Endothelial cell (in vitro differentiated cells): ENCODE measurements around the gene HERPUD2. TPM values are rescaled to one million over a fixed set of nuclear protein-coding genes. Genes with fewer than 3 reads are reported as not detected.
A peak's percentile ranks its signal among the peaks of the same experiment; 100 is the strongest.

Source experiments
- DNase-seq: peaks from one replicate; pipeline ENCODE4 v3.0.0; 2021; ENCODE audit warnings: low spot score
- H3K27ac Mint-ChIP-seq: one replicate; pipeline ENCODE4 v1.8.0; 2021; ENCODE audit warnings: mixed read lengths, inconsistent platforms; ENCODE audit not compliant: unreplicated experiment
- H3K27me3 Mint-ChIP-seq: one replicate; pipeline ENCODE4 v1.8.0; 2021; ENCODE audit warnings: mild to moderate bottlenecking, moderate library complexity, mixed read lengths, inconsistent platforms; ENCODE audit not compliant: unreplicated experiment
- H3K36me3 Mint-ChIP-seq: one replicate; pipeline ENCODE4 v1.8.0; 2021; ENCODE audit warnings: mild to moderate bottlenecking, low read depth, mixed read lengths, inconsistent platforms; ENCODE audit not compliant: unreplicated experiment
- H3K4me1 Mint-ChIP-seq: one replicate; pipeline ENCODE4 v1.8.0; 2021; ENCODE audit warnings: mild to moderate bottlenecking, mixed read lengths, inconsistent platforms; ENCODE audit not compliant: unreplicated experiment
- H3K4me3 Mint-ChIP-seq: one replicate; pipeline ENCODE4 v1.8.0; 2021; ENCODE audit warnings: mild to moderate bottlenecking, mixed read lengths, inconsistent platforms; ENCODE audit not compliant: unreplicated experiment
- H3K9me3 Mint-ChIP-seq: one replicate; pipeline ENCODE4 v1.8.0; 2021; ENCODE audit warnings: mixed read lengths, inconsistent platforms; ENCODE audit not compliant: unreplicated experiment
- total RNA-seq: library from RNA; stranded (reverse); fragmentation: NEBNext Ultra II Directional; extraction: Animal tissue kit (Norgen Biotek cat#: 25700); gene quantifications from one replicate; pipeline ENCODE4 v1.2.1, GENCODE V29; 2021; ENCODE audit not compliant: unreplicated experiment
- TF ChIP-seq, protein P1 (sequence below): fragments of 200-600 bp; sonication (generic); IDR thresholded peaks from one replicate; pipeline ENCODE4 v1.5.0; 2021; ENCODE audit warnings: antibody characterized with exemption; ENCODE audit not compliant: unreplicated experiment

The HERPUD2 gene
- total RNA-seq, 1 donor from 2014 or later: 41.0 TPM

DNA sequence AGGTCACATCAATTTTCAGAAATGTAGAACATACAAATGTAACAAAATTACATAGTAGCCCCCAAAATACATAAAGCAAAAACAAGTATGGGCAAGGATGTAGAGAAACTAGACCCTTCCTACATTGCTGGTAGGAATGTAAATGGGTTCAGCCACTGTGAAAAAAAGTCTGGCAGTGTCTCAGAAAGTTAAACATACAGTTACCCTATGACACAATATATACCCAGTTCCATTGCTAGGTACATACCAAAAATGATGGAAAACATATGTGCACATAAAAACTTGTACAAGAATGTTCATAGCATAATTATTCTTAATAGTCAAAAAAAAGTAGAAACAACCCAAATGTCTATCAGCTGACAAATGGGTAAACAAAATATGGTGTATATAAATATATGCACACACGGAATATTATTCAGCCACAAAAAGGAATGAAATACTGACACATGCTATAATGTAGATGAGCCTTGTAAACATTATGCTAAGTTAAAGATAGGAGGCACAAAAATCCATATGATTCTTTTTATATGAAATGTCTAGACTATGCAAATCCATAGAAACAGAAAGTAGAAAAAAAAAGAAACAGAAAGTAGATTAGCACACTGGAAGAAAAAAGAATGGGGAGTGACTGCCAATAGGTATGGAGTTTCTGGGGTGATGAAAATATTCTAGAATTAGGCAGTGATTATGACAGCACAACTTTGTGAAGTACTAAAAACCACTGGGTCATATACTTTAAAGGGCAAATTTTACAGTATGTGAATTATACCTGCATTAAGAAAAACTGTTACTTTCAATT lies 13.5 kb downstream of the HERPUD2 start:
- Mint-ChIP-seq H3K27me3 (no peaks in the 10 kb centered on the region), H3K36me3 (peaks cover 9% of the 10 kb centered on the region), H3K4me1 (peaks cover 9% of the 10 kb centered on the region), H3K4me3 (no peak overlapping the region), H3K9me3 (no peaks in the 10 kb centered on the region), H3K27ac (peak overlapping the region; percentile 74)
- no peak for DNase-seq
- TF ChIP-seq, protein P1, sequence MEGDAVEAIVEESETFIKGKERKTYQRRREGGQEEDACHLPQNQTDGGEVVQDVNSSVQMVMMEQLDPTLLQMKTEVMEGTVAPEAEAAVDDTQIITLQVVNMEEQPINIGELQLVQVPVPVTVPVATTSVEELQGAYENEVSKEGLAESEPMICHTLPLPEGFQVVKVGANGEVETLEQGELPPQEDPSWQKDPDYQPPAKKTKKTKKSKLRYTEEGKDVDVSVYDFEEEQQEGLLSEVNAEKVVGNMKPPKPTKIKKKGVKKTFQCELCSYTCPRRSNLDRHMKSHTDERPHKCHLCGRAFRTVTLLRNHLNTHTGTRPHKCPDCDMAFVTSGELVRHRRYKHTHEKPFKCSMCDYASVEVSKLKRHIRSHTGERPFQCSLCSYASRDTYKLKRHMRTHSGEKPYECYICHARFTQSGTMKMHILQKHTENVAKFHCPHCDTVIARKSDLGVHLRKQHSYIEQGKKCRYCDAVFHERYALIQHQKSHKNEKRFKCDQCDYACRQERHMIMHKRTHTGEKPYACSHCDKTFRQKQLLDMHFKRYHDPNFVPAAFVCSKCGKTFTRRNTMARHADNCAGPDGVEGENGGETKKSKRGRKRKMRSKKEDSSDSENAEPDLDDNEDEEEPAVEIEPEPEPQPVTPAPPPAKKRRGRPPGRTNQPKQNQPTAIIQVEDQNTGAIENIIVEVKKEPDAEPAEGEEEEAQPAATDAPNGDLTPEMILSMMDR: no peak

DNA sequence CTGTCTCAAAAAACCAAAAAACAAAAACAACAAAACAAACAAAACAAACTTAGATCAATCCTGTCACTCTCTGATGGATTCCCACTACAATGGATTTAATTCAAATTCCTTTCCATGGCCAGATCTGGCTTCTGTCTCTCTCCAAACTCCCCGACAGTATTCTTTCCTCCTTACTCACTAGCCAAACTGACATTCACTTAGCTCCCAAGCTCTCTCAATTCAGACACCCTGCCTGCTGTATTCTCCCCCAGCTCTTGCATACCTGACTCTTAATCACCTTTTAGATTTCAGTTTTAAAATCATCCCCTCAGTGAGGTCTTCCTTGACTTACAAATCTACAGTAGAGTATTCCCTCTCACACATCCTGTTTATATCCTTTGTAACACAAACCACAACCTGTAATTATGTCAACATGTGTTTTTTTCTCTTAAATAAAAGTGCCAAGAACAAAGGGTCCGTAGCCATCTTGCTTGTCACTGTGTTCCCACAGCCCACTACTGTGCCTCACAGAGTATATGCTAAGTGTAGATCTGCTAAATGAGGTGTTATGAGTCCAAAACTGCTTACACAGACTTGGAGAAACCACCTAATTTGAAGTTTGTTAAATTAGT lies 14.4 kb downstream of the HERPUD2 start:
- H3K4me3 Mint-ChIP-seq: no peak overlapping the region
- TF ChIP-seq, protein P1: no peak
- DNase-seq: no peak
- peaks cover 9% of the 10 kb centered on the region for H3K4me1 Mint-ChIP-seq
- peaks cover 9% of the 10 kb centered on the region for H3K36me3 Mint-ChIP-seq
- peak overlapping the region; percentile 71 for H3K27ac Mint-ChIP-seq
- H3K9me3 Mint-ChIP-seq: no peaks in the 10 kb centered on the region
- H3K27me3 Mint-ChIP-seq: no peaks in the 10 kb centered on the region

DNA sequence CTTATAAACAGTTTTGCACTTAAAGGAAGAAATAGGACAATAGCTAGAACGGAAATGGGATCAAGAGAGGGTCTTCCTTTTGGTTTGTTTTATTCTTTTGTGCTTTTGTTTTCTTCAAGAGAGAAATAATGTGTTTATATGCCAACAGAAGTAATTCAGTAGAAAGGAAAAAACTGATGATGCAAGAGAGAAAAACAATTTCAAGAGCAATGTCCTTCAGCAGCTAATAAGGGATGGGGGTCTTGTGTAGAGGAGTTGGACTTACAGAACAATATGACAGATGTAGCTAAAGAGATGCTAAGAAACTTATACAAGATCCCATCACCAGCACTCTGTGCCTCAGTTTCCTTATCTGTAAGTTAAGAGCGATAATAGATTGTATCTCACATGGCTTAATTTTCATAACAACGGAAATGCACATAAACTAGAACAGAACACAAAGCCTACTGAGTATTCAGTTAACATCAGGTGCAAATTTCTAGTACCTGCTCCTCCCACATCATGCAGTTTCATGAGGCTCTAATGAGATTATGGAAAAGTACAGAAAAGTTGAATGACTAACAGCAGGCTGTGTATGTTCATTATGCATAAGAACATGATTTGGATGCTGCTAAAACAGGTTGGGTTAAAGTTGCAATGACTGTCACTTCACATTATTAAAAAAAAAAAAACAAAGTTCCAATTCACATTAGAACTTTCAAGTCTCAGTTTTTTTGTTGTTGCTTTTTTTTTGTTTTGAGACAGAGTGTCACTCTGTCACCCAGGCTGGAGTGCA lies 17.2 kb downstream of the HERPUD2 start:
- Mint-ChIP-seq H3K27ac (no peak overlapping the region), H3K9me3 (no peaks in the 10 kb centered on the region), H3K27me3 (no peaks in the 10 kb centered on the region), H3K4me1 (peaks cover 9% of the 10 kb centered on the region), H3K36me3 (no peaks in the 10 kb centered on the region), H3K4me3 (no peak overlapping the region)
- DNase-seq: no peak
- TF ChIP-seq, protein P1: no peak

DNA sequence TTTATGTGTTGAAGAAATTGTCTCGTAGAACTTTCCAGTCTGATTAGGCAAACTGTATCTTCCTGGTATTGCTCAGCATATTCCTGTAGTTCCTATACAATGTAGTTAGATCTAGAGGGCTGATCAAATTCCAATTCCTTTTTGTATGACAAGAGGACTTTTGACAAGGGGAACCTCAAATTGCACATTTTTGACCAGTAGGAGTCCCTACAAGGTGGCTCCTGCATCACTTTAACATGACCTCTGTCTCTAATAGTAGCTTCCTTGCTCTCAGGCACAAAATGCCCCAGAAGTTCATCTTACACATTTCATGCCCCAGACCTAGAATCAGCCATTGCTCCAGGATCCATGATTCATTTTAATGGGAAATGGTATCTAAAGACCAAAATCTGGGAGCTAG lies 18.7 kb downstream of the HERPUD2 start:
- DNase-seq: no peak
- Mint-ChIP-seq H3K4me1 (peaks cover 8% of the 10 kb centered on the region), H3K9me3 (no peaks in the 10 kb centered on the region), H3K36me3 (no peaks in the 10 kb centered on the region), H3K27me3 (no peaks in the 10 kb centered on the region), H3K27ac (no peak overlapping the region), H3K4me3 (no peak overlapping the region)
- TF ChIP-seq, protein P1: no peak
